Activated T-cell treated with anti-CD3 and anti-CD28 coated beads, Interleukin-2, amount 50 U/mL, for 4 hours (primary cell): ENCODE data around the gene MVB12A. TPM values are rescaled to one million over a fixed set of nuclear protein-coding genes. Genes with fewer than 3 reads are reported as not detected.

Experiments
- ATAC-seq, 2 donors: fragments of 200-7000 bp; cut with Tn5 transposase; one replicate each; pipeline ENCODE4 v1.10.0; 2021
- DNase-seq: peaks from one replicate; pipeline ENCODE4 v3.0.0-alpha.2; 2020
- H3K27me3 Mint-ChIP-seq: one replicate; pipeline ENCODE4 v1.8.0; 2021; ENCODE audit warnings: low read depth, mixed read lengths
- H3K36me3 Mint-ChIP-seq: one replicate; pipeline ENCODE4 v1.8.0; 2022; ENCODE audit warnings: mixed read lengths; ENCODE audit not compliant: insufficient read depth
- H3K4me1 Mint-ChIP-seq: one replicate; pipeline ENCODE4 v1.8.0; 2021; ENCODE audit warnings: low read depth, mixed read lengths
- H3K4me3 Mint-ChIP-seq: one replicate; pipeline ENCODE4 v1.8.0; 2021; ENCODE audit warnings: mild to moderate bottlenecking, moderate library complexity, mixed read lengths
- H3K9me3 Mint-ChIP-seq: one replicate; pipeline ENCODE4 v1.8.0; 2021; ENCODE audit warnings: mixed read lengths
- total RNA-seq, 3 donors: library from RNA; stranded (reverse); gene quantifications; one replicate each; pipeline ENCODE4 v1.2.1, GENCODE V29; 2021

MVB12A gene
- total RNA-seq, 3 donors from 2014 or later, result 37.3 to 43.3 (median 38.6) TPM

DNA sequence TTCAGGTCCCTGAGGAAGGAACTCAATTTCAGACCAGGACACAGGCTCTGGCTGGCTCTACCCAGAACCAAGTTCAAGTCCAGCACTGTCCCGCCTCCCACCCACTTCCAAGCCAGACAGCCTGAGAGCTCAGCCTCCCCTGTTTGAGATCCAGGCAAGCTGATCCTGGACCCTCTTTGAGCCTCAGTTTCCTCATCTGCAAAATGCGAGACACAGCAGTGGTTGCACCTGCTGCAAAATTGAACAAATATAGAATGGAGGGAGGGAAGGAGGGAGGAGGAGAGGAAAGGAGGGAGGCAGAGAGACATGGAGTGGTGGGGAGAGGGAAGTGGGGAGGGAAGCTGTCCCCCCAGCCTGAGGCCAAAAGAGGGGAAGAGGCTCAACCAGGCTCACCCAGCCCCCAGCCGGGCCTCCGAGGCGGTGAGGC is 27.9 kb downstream of the MVB12A start:
- Mint-ChIP-seq H3K9me3 (no peaks in the 10 kb centered on the region), H3K27me3 (peaks cover 11% of the 10 kb centered on the region), H3K4me1 (peaks cover 15% of the 10 kb centered on the region), H3K36me3 (no peaks in the 10 kb centered on the region), H3K4me3 (peak overlapping the region; percentile 16)
- ATAC-seq (no peak), DNase-seq (no peak)

DNA sequence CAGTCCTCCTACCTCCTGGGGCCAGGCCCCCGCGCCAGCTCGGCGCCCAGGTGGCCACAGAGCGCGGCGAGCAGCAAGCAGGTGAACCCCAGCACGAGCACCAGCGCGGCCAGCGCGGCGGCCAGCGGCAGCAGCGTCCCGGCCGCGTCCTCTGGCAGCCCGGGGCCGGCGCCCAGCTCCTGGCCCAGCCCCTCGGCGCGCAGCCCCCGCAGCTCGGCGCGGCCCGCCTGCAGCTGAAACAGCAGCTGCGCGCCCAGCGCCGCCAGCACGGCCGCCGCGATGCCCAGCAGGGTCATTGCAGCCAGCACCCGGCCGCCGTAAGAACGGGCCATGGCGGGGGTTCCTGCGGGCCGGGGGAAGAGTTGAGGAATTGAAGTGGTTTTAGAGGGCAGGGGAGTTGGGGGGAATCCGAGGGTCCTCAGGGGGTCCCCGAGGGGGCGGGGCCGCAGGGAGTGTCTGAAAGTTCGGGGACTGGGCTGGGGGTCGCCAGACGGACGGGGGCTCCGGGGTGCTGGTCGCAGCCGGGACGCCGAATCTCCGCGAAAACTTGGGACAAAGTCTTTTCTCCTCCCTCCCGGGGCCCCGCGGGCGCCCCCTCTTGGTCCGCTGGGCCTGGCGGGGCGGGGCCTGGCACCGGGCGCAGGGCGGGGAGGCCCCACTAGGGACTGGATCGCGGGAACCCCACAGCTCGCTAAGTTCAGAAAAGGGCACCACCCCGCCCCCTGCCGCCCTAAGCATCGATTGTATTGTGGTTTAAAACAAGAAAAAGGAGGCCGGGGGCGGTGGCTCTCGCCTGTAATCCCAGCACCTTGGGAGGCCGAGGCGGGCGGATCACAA is 28.5 kb downstream of the MVB12A start, which contains the start of gene TMEM221:
TSS of gene TMEM221 (minus strand) at position 538 of the 837 bp plus-strand sequence. CDS start at position 332, 206 bp downstream.
- peaks cover 13% of the 10 kb centered on the region for H3K27me3 Mint-ChIP-seq
- no peaks in the 10 kb centered on the region for H3K36me3 Mint-ChIP-seq
- ATAC-seq, result peak; percentile 62 to 69
- DNase-seq, result peak; percentile 56
- H3K4me1 Mint-ChIP-seq, result peaks cover 16% of the 10 kb centered on the region
- H3K9me3 Mint-ChIP-seq, result no peaks in the 10 kb centered on the region
- H3K4me3 Mint-ChIP-seq, result peak within 1 kb of the TSS; percentile 16

DNA sequence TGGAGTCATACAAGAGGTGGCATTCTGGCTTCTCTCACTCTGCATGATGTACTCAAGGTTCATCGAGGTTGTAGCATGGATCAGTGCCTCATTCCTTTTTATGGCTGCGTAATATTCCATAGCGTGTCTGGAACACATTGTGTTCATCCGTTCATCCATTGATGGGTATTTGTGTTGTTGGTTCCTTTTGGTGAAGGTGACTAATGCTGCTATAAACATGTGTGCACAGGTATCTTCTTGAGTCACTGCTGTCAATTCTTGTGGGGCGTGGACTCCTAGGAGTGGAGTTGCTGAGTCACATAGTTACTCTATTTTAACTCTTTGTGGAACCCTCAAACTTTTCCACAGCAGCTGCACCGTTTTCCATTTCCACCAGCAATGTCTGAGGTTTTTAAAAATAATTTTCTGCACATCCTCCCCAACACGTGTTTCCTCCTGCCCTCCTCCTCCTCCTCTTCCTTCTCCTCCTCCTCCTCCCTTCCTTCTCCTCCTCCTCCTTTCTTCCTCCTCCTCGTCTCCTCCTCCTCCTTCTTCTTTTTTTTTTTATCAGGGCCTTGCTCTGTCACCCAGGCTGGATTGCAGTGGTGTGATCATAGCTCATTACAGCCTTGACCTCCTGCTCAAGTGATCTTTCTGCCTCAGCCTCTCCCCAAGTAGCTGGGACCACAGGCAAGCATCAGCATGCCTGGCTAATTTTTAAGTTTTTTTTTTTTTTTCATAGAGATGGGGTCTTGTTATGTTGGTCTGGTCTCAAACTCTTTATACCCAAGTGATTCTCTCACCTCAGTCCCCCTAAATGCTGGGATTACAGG is 30.6 kb downstream of the MVB12A start:
- Mint-ChIP-seq H3K9me3 (no peaks in the 10 kb centered on the region), H3K27me3 (peaks cover 26% of the 10 kb centered on the region), H3K4me3 (peak overlapping the region; percentile 53), H3K4me1 (peaks cover 21% of the 10 kb centered on the region), H3K36me3 (no peaks in the 10 kb centered on the region)
- ATAC-seq (peak; percentile 85 to 87), DNase-seq (peak; percentile 27)

DNA sequence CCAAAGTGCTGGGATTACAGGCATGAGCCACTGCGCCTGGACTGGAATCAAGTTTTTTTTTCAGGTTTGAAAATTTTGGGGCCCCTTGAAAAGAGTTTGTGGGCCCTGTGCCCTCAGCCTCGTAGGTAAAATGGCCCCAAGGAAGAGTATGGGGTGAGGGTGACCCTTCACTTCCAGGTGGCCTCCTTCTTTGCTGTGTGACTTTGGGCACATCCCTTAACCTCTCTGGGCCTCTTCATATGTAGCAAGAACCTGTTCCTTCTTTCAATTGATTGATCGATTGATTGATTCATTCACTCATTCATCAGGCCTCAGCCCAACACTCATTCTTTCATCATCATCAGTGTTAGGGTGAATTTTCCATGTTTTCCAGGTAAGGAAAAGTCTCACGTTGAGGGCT is 32.0 kb downstream of the MVB12A start:
- peaks cover 32% of the 10 kb centered on the region for H3K27me3 Mint-ChIP-seq
- peaks cover 21% of the 10 kb centered on the region for H3K4me1 Mint-ChIP-seq
- no peak for DNase-seq
- H3K36me3 Mint-ChIP-seq, result no peaks in the 10 kb centered on the region
- H3K9me3 Mint-ChIP-seq, result no peaks in the 10 kb centered on the region
- H3K4me3 Mint-ChIP-seq, result no peak overlapping the region
- no peak for ATAC-seq

DNA sequence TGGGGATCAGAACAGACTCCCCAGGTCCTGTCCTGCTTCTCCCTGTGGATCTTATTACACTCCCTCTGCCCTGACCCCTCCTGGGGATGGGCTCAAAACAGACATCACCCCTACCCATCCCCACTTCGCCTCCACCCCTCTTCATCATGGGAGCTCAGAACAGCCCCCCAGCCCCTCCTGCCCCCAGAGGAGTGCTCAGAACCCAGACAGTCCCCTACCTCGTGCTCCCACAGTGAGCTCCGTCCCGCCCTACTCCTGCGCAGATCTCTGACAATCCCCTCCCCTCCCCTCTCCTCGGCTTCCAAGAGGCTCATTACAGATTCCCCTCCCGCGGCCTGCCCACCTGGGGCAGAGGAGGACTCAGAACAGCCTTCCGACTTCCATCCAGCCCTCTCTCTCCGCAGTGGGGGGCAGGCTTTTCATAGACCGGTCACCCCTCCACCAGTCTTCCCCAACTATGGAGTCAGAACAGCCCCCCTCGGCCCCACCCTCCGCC is 34.8 kb downstream of the MVB12A start:
- no peaks in the 10 kb centered on the region for H3K9me3 Mint-ChIP-seq
- peaks cover 42% of the 10 kb centered on the region for H3K27me3 Mint-ChIP-seq
- no peaks in the 10 kb centered on the region for H3K36me3 Mint-ChIP-seq
- DNase-seq (no peak), ATAC-seq (no peak)
- H3K4me1 Mint-ChIP-seq, result peaks cover 18% of the 10 kb centered on the region
- no peak overlapping the region for H3K4me3 Mint-ChIP-seq

DNA sequence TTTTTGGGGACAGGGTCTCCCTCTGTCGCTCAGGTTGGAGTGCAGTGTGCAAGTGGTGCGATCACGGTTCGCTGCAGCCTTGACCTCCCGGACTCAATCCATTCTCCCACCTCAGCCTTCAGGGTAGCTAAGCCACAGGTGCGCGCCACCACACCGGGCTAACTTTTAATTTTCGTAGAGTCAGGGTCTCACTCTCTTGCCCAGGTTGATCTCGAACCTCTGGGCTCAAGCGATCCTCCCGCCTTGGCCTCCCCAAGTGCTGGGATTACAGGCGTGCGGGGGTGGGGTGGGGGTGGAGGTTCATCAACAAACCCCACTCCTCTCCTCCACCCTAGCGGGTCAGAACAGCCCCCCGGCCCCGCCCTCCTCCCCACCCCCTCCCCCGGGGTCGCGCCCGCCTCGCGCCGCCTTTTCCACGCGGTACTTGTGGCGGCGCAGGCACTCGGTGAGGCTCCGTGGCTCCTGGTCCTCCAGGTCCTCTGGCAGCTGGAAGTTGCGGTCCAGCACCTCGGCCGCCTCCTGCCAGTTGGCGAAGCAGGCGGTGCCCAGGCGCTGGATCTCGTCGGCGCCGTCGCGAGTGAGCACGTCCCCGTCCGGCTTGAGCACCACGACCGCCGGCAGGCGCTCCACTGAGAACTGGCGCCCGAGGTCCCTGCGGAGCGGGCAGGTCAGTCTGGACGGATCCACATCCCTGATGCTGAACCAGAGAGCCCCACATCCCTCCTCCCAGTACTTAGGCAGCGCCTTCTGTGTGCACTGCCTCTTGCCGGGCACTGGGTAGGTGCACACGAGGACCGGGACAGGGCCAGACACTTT is 35.7 kb downstream of the MVB12A start:
- Mint-ChIP-seq H3K27me3 (peaks cover 38% of the 10 kb centered on the region), H3K36me3 (no peaks in the 10 kb centered on the region), H3K4me1 (peaks cover 10% of the 10 kb centered on the region), H3K4me3 (no peak overlapping the region), H3K9me3 (no peaks in the 10 kb centered on the region)
- ATAC-seq (peak in 1 of 2 donors; percentile 19), DNase-seq (no peak)

DNA sequence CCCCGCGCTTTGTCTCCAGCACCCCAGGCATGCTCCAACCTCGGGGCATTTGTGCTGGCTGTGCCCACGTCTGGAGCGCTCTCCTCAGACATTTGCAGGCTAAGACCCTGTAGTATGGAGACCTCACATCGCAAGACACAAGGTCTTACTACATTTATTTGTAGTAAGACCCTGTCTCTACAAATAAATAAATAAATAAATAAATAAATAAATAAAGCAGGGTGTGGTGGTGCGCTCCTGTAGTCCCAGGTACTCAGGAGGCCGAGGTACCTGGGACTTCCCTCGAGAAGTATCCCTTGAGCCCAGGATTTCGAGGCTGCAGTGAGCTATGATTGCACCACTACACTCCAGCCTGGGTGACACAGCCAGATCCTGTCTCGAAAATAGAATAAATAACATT is 36.3 kb downstream of the MVB12A start:
- Mint-ChIP-seq H3K36me3 (no peaks in the 10 kb centered on the region), H3K4me3 (no peak overlapping the region), H3K4me1 (peaks cover 6% of the 10 kb centered on the region), H3K9me3 (no peaks in the 10 kb centered on the region), H3K27me3 (peaks cover 39% of the 10 kb centered on the region)
- ATAC-seq (no peak), DNase-seq (no peak)

DNA sequence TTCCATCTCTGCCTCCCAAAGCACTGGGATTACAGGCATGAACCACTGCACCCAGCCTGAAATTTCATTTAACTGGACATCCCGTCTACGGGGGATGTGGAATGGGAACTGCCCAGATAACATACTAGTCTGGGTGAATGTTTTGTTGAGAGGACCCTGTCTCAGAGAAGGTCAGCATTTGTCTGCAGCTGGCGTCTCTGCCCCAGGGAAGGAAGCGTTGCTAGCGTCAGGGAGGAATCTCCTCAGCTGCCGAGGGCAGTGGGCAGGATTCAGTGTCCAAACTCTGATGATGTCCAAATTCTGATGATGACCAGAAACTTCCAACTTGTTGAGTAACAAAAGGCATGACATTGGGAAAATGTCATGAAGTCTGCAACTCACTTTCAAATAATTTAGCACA is 37.8 kb downstream of the MVB12A start:
- no peak for ATAC-seq
- Mint-ChIP-seq H3K9me3 (no peaks in the 10 kb centered on the region), H3K36me3 (no peaks in the 10 kb centered on the region), H3K4me1 (peaks cover 6% of the 10 kb centered on the region), H3K4me3 (no peak overlapping the region), H3K27me3 (peaks cover 41% of the 10 kb centered on the region)
- no peak for DNase-seq

DNA sequence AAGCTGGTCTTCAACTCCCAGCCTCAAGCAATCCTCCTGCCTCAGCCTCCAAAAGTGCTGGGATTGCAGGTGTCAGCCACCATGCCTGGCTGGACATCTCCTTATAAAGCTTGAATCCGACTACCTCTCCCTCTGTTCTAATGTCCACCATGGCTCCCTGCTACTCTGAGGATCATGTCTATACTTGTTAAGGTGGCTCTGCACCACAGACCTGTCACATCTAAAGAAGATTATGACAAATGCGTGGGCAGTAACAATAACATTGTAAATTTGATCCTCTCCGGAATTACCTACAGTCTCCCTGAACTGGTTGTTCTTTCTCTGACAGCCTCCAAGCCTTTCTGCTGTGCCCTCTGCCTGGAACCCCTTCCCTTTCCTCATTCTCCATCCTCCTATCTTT is 39.1 kb downstream of the MVB12A start:
- peaks cover 36% of the 10 kb centered on the region for H3K27me3 Mint-ChIP-seq
- H3K4me1 Mint-ChIP-seq, result peaks cover 2% of the 10 kb centered on the region
- no peak overlapping the region for H3K4me3 Mint-ChIP-seq
- DNase-seq (no peak), ATAC-seq (no peak)
- H3K9me3 Mint-ChIP-seq, result no peaks in the 10 kb centered on the region
- H3K36me3 Mint-ChIP-seq, result no peaks in the 10 kb centered on the region

DNA sequence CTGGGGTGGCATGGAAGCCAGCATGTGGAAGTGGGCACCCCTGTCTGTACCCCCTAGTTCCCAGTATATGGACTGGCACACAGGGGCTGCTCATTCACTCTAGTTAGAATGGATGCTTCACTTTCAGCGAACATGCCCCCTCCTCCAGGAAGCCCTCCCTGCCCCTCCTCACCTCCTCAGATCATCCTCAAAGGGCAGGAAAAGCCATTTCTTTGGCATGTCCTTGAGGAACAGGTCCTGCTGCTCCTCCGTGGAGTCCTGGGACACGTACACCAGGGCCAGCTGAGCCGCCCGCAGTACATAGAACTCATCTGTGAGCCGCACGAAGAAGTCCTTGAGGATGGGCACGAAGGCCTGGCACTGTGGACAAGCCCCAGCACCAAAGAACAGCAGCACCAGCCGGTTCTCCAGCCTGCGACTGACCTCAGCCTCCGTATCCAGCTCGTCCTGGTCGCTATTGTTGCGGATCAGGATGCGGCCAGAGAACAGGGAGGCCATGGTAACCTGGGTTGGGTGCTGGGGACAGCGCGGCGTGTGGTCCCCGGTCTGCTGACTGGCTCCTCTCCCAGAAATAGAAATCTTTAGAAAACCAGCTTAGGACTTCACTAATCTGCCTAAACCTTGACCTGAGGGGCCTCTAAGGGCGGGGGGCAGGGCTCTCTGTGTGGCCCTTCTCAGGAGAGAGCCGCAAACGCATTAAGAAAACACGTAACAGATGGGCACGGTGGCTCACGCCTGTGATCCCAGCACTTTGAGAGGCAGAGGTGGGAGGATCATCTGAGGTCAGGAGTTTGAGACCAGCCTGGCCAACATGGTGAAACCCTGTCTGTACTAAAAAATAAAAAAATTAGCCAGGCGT is 40.8 kb downstream of the MVB12A start, which contains the start of gene NXNL1:
TSS of gene NXNL1 (minus strand) at position 555 of the 859 bp plus-strand sequence. CDS start at position 498, 57 bp downstream.
- H3K4me1 Mint-ChIP-seq, result no peaks in the 10 kb centered on the region
- H3K27me3 Mint-ChIP-seq, result peaks cover 28% of the 10 kb centered on the region
- DNase-seq (no peak), ATAC-seq (no peak)
- H3K4me3 Mint-ChIP-seq, result no peak within 1 kb of the TSS
- no peaks in the 10 kb centered on the region for H3K36me3 Mint-ChIP-seq
- no peaks in the 10 kb centered on the region for H3K9me3 Mint-ChIP-seq

DNA sequence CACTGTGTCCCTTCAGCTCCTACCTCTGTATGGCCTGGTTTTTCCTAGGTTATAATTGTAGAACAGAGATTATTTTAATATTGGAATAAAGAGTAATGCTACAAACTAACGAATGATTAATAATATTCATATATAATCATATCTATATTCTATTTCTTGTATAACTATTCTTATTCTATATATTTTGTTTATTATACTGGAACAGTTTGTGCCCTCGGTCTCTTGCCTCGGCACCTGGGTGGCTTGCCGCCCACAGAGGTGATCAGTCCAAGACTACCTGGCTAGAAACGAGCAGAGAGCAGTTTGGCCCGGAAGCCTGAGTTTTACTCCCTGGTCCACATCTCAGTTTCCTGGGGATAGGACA is 46.6 kb downstream of the MVB12A start:
- no peaks in the 10 kb centered on the region for H3K9me3 Mint-ChIP-seq
- no peak overlapping the region for H3K4me3 Mint-ChIP-seq
- no peak for DNase-seq
- H3K36me3 Mint-ChIP-seq, result no peaks in the 10 kb centered on the region
- peaks cover 2% of the 10 kb centered on the region for H3K27me3 Mint-ChIP-seq
- H3K4me1 Mint-ChIP-seq, result peaks cover 21% of the 10 kb centered on the region
- ATAC-seq, result no peak

DNA sequence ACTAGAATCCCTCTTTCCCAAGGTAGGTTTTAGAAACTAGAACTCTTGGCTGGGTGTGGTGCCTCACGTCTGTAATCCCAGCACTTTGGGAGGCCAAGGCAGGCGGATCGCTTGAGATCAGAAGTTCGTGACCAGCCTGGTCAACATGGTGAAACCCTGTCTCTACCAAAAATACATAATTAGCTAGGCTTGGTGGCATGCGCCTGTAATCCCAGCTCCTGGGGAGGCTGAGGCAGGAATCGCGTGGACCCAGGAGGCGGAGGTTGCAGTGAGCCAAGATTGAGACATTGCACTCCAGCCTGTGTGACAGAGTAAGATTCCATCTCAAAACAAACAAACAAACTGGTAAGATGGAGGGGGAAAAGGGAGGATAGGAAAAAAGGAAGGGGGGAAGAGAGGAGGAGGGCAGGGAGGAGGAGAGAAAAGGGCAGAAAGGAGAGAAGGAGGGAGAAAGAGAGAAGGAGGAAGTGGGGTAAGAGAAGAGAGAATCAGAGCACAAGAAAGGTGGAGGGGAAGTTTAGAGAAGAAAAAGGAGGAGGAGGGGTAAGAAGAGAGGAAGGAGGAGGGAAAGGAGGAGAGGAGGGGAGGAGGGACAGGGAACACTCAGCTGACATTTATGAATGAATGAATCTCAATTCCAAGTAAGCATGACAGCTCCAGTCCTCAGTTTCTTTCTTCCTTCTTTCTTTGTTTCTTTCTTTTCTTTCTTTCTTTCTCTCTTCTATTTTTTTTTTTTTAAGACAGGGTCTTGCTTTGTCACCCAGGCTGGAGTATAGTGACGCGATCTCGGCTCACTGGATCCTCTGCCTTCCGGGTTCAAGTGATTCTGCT is 47.8 kb downstream of the MVB12A start:
- no peak overlapping the region for H3K4me3 Mint-ChIP-seq
- DNase-seq (no peak), ATAC-seq (no peak)
- H3K27me3 Mint-ChIP-seq, result peaks cover under 1% of the 10 kb centered on the region
- H3K36me3 Mint-ChIP-seq, result no peaks in the 10 kb centered on the region
- H3K9me3 Mint-ChIP-seq, result no peaks in the 10 kb centered on the region
- peaks cover 21% of the 10 kb centered on the region for H3K4me1 Mint-ChIP-seq
